ENCODE measurements around the gene FRMD5.
A peak's percentile ranks its signal among the peaks of the same experiment; 100 is the strongest.

Gene FRMD5

GRCh38 chr15:43981576-43981975, 213.5 kb downstream of the FRMD5 start:
- Histone ChIP-seq H4K20me1 (ENCODE audit: insufficient read depth, low read length) (no peaks in the 10 kb centered on the region), H3K36me3 (replicated peaks; ENCODE audit: low read depth, low read length) (no peaks in the 10 kb centered on the region), H3K27me3 (ENCODE audit: low read depth, low read length) (0 out of 2 replicates have a peak, but pooled peaks cover 8% of the 10 kb centered on the region), H3K9me3 (ENCODE audit: insufficient read depth, low read length) (no peaks in the 10 kb centered on the region), H3K9ac (ENCODE audit: low read length) (no peak overlapping the region), H3K4me2 (ENCODE audit: low read length) (0 out of 2 replicates have a peak overlapping the region, but pooled peaks have one; percentile 2), H2AFZ (ENCODE audit: low read depth, low read length) (no peak overlapping the region), H3K27ac (ENCODE audit: low read length) (no peak overlapping the region), H3K4me3 (ENCODE audit: low read length) (no peak overlapping the region), H3K4me1 (ENCODE audit: low read length) (peaks cover 32% of the 10 kb centered on the region), H3K79me2 (ENCODE audit: low read length) (no peaks in the 10 kb centered on the region)
- no peak for TF ChIP-seq CTCF (IDR thresholded peaks at IDR 0.05; ENCODE audit: low read depth, low read length)
- no peak for TF ChIP-seq EZH2phosphoT487 (IDR thresholded peaks at IDR 0.05; ENCODE audit: low read depth)

GRCh38 chr15:43977072-43977884, 217.8 kb downstream of the FRMD5 start:
- H3K4me3 ChIP-seq (ENCODE audit: low read length), result no peak overlapping the region
- no peak overlapping the region for H3K4me2 ChIP-seq (ENCODE audit: low read length)
- H3K27ac ChIP-seq (ENCODE audit: low read length), result no peak overlapping the region
- H3K9ac ChIP-seq (ENCODE audit: low read length), result no peak overlapping the region
- H3K36me3 ChIP-seq (replicated peaks; ENCODE audit: low read depth, low read length), result no peaks in the 10 kb centered on the region
- peaks cover 9% of the 10 kb centered on the region; the same call in 1 of the 2 replicates for H3K27me3 ChIP-seq (ENCODE audit: low read depth, low read length)
- no peaks in the 10 kb centered on the region for H3K79me2 ChIP-seq (ENCODE audit: low read length)
- H3K4me1 ChIP-seq (ENCODE audit: low read length), result peaks cover 18% of the 10 kb centered on the region
- H4K20me1 ChIP-seq (ENCODE audit: insufficient read depth, low read length), result no peaks in the 10 kb centered on the region
- no peak overlapping the region for H2AFZ ChIP-seq (ENCODE audit: low read depth, low read length)
- TF ChIP-seq EZH2phosphoT487 (IDR thresholded peaks at IDR 0.05; ENCODE audit: low read depth), result no peak
- no peaks in the 10 kb centered on the region for H3K9me3 ChIP-seq (ENCODE audit: insufficient read depth, low read length)

- Histone ChIP-seq H3K4me2 (ENCODE audit: low read length) (no peak overlapping the region), H4K20me1 (ENCODE audit: insufficient read depth, low read length) (no peaks in the 10 kb centered on the region), H3K27ac (ENCODE audit: low read length) (no peak overlapping the region), H3K4me3 (ENCODE audit: low read length) (no peak overlapping the region), H3K9ac (ENCODE audit: low read length) (no peak overlapping the region), H3K4me1 (ENCODE audit: low read length) (peaks cover 5% of the 10 kb centered on the region), H2AFZ (ENCODE audit: low read depth, low read length) (no peak overlapping the region), H3K9me3 (ENCODE audit: insufficient read depth, low read length) (no peaks in the 10 kb centered on the region), H3K27me3 (ENCODE audit: low read depth, low read length) (peaks cover 4% of the 10 kb centered on the region; the same call in 1 of the 2 replicates), H3K79me2 (ENCODE audit: low read length) (no peaks in the 10 kb centered on the region), H3K36me3 (replicated peaks; ENCODE audit: low read depth, low read length) (no peaks in the 10 kb centered on the region)
- TF ChIP-seq CTCF (IDR thresholded peaks at IDR 0.05; ENCODE audit: low read depth, low read length) (no peak), EZH2phosphoT487 (IDR thresholded peaks at IDR 0.05; ENCODE audit: low read depth) (no peak)
Measured at GRCh38 chr15:43975770-43976169, 219.3 kb downstream of the FRMD5 start.

GRCh38 chr15:43975326-43975725, 219.7 kb downstream of the FRMD5 start:
- Histone ChIP-seq H3K9ac (ENCODE audit: low read length) (no peak overlapping the region), H3K4me3 (ENCODE audit: low read length) (no peak overlapping the region), H3K27me3 (ENCODE audit: low read depth, low read length) (peaks cover 4% of the 10 kb centered on the region; the same call in 1 of the 2 replicates), H3K79me2 (ENCODE audit: low read length) (no peaks in the 10 kb centered on the region), H4K20me1 (ENCODE audit: insufficient read depth, low read length) (no peaks in the 10 kb centered on the region), H3K4me2 (ENCODE audit: low read length) (no peak overlapping the region), H3K9me3 (ENCODE audit: insufficient read depth, low read length) (no peaks in the 10 kb centered on the region), H2AFZ (ENCODE audit: low read depth, low read length) (no peak overlapping the region), H3K4me1 (ENCODE audit: low read length) (0 out of 2 replicates have a peak, but pooled peaks cover under 1% of the 10 kb centered on the region), H3K36me3 (replicated peaks; ENCODE audit: low read depth, low read length) (no peaks in the 10 kb centered on the region), H3K27ac (ENCODE audit: low read length) (no peak overlapping the region)
- TF ChIP-seq EZH2phosphoT487 (IDR thresholded peaks at IDR 0.05; ENCODE audit: low read depth), result no peak
- TF ChIP-seq CTCF (IDR thresholded peaks at IDR 0.05; ENCODE audit: low read depth, low read length), result no peak

All from OCI-LY3 (cell line).